ENCODE data around the gene LYST.

LYST gene

DNA sequence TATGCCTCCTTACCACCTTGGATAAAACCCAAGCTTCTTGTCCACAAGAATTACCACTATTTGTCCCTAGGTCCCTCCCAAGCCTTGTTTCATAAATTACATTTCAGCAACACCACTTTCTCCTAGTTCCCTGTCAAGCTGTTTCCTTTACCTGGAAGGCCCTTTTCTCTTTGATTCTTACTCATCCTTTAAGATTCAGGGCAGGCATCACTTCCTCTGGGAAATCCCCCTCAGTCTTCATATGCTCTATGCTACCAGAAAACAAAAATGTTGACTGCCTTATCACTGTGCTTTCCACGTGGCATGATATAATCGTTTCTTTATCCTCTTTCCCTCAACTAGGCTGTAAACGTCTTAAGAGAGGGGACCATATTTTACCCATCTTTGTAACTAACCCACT is 102.7 kb downstream of the LYST start:
- Histone ChIP-seq H3K4me3 (ENCODE audit: low read length) (no peak overlapping the region), H3K4me2 (ENCODE audit: low read length) (no peak overlapping the region), H3K27ac (ENCODE audit: low read depth, low read length) (no peak overlapping the region), H3K79me2 (ENCODE audit: control insufficient read depth, low read length) (no peaks in the 10 kb centered on the region), H3K27me3 (ENCODE audit: control insufficient read depth, low read length) (no peaks in the 10 kb centered on the region), H3K9me3 (ENCODE audit: control insufficient read depth, insufficient read depth, low read length) (no peaks in the 10 kb centered on the region), H3K36me3 (ENCODE audit: control insufficient read depth, low read length) (no peaks in the 10 kb centered on the region), H4K20me1 (ENCODE audit: control insufficient read depth, insufficient read depth, low read depth, low read length) (no peaks in the 10 kb centered on the region), H3K4me1 (ENCODE audit: control insufficient read depth, low read length) (no peaks in the 10 kb centered on the region), H3F3A (ENCODE audit: control insufficient read depth, insufficient read depth) (no peaks in the 10 kb centered on the region), H3K9me2 (replicated peaks; ENCODE audit: control insufficient read depth, low read length) (no peaks in the 10 kb centered on the region)
- no peak for TF ChIP-seq EZH2phosphoT487 (IDR thresholded peaks at IDR 0.05; ENCODE audit: borderline replicate concordance, low read length)
- TF ChIP-seq, protein P1, sequence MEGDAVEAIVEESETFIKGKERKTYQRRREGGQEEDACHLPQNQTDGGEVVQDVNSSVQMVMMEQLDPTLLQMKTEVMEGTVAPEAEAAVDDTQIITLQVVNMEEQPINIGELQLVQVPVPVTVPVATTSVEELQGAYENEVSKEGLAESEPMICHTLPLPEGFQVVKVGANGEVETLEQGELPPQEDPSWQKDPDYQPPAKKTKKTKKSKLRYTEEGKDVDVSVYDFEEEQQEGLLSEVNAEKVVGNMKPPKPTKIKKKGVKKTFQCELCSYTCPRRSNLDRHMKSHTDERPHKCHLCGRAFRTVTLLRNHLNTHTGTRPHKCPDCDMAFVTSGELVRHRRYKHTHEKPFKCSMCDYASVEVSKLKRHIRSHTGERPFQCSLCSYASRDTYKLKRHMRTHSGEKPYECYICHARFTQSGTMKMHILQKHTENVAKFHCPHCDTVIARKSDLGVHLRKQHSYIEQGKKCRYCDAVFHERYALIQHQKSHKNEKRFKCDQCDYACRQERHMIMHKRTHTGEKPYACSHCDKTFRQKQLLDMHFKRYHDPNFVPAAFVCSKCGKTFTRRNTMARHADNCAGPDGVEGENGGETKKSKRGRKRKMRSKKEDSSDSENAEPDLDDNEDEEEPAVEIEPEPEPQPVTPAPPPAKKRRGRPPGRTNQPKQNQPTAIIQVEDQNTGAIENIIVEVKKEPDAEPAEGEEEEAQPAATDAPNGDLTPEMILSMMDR (IDR thresholded peaks at IDR 0.05; ENCODE audit: low read depth, low read length, poor library complexity, severe bottlenecking), result no peak

DNA sequence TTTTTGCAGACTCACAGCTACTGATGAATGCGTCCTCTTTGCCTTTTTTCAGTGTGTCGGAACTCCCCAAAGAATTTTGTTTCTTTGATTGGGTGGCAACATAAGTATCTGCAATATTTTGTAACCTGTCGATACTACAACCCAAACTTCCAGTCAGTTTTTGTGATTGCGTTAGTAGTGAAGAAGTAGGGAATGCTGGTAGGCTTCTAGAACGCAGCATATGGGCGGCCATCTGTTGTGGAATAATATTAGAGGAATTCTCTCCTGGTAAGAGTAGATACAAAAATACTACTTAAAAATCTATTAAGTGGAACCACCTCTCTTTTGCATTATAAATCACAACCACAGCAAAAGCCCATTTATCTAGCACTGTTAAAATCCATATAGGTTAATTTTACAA is 107.4 kb downstream of the LYST start:
- Histone ChIP-seq H3K4me3 (ENCODE audit: low read length) (no peak overlapping the region), H3K9me3 (ENCODE audit: control insufficient read depth, insufficient read depth, low read length) (no peaks in the 10 kb centered on the region), H3K79me2 (ENCODE audit: control insufficient read depth, low read length) (no peaks in the 10 kb centered on the region), H3K27ac (ENCODE audit: low read depth, low read length) (no peak overlapping the region), H3K36me3 (ENCODE audit: control insufficient read depth, low read length) (no peaks in the 10 kb centered on the region), H3F3A (ENCODE audit: control insufficient read depth, insufficient read depth) (no peaks in the 10 kb centered on the region), H4K20me1 (ENCODE audit: control insufficient read depth, insufficient read depth, low read depth, low read length) (no peaks in the 10 kb centered on the region), H3K9me2 (replicated peaks; ENCODE audit: control insufficient read depth, low read length) (no peaks in the 10 kb centered on the region), H3K4me2 (ENCODE audit: low read length) (no peak overlapping the region), H3K27me3 (ENCODE audit: control insufficient read depth, low read length) (no peaks in the 10 kb centered on the region), H3K4me1 (ENCODE audit: control insufficient read depth, low read length) (no peaks in the 10 kb centered on the region)
- TF ChIP-seq, protein P1 (IDR thresholded peaks at IDR 0.05; ENCODE audit: low read depth, low read length, poor library complexity, severe bottlenecking), result no peak
- no peak for TF ChIP-seq EZH2phosphoT487 (IDR thresholded peaks at IDR 0.05; ENCODE audit: borderline replicate concordance, low read length)

GRCh38 chr1:235758931-235759330 is 107.8 kb downstream of the LYST start:
- Histone ChIP-seq H3K4me3 (ENCODE audit: low read length) (no peak overlapping the region), H3K36me3 (ENCODE audit: control insufficient read depth, low read length) (no peaks in the 10 kb centered on the region), H3K27me3 (ENCODE audit: control insufficient read depth, low read length) (no peaks in the 10 kb centered on the region), H3K4me2 (ENCODE audit: low read length) (no peak overlapping the region), H3K9me3 (ENCODE audit: control insufficient read depth, insufficient read depth, low read length) (no peaks in the 10 kb centered on the region), H3K4me1 (ENCODE audit: control insufficient read depth, low read length) (no peaks in the 10 kb centered on the region), H3K79me2 (ENCODE audit: control insufficient read depth, low read length) (no peaks in the 10 kb centered on the region), H4K20me1 (ENCODE audit: control insufficient read depth, insufficient read depth, low read depth, low read length) (no peaks in the 10 kb centered on the region), H3K9me2 (replicated peaks; ENCODE audit: control insufficient read depth, low read length) (no peaks in the 10 kb centered on the region), H3F3A (ENCODE audit: control insufficient read depth, insufficient read depth) (no peaks in the 10 kb centered on the region), H3K27ac (ENCODE audit: low read depth, low read length) (no peak overlapping the region)
- no peak for TF ChIP-seq EZH2phosphoT487 (IDR thresholded peaks at IDR 0.05; ENCODE audit: borderline replicate concordance, low read length)
- TF ChIP-seq, protein P1 (IDR thresholded peaks at IDR 0.05; ENCODE audit: low read depth, low read length, poor library complexity, severe bottlenecking), result no peak

Measured in DOHH2 (cell line).